Activated naive CD4-positive, alpha-beta T cell treated with anti-CD3 and anti-CD28 coated beads, Interleukin-2, amount 50 U/mL, for 72 hours (primary cell): Measurements from ENCODE around the gene ZSCAN9. TPM values are rescaled to one million over a fixed set of nuclear protein-coding genes. Genes with fewer than 3 reads are reported as not detected.
A peak's percentile ranks its signal among the peaks of the same experiment; 100 is the strongest.

Experiments used
- ATAC-seq, 2 donors: fragments of 150-1000 bp; cut with Tn5 transposase; 2 replicates each; pipeline ENCODE4 v1.10.0; 2021; ENCODE audit warnings: mild to moderate bottlenecking in 2 of 2, moderate library complexity in 2 of 2
- DNase-seq, 2 donors: peaks; one replicate each; pipeline ENCODE4 v3.0.0; 2021 to 2022; ENCODE audit warnings: low spot score in 2 of 2
- H3K27ac Mint-ChIP-seq, 2 donors: one replicate each; pipeline ENCODE4 v1.8.0; 2022; ENCODE audit warnings: mild to moderate bottlenecking in 2 of 2, mixed read lengths in 2 of 2
- H3K36me3 Mint-ChIP-seq, 2 donors: one replicate each; pipeline ENCODE4 v1.8.0; 2022; ENCODE audit warnings: mixed read lengths in 2 of 2
- H3K9me3 Mint-ChIP-seq, 2 donors: one replicate each; pipeline ENCODE4 v1.8.0; 2022; ENCODE audit warnings: mixed read lengths in 2 of 2
- total RNA-seq, 2 donors: library from RNA; stranded (reverse); gene quantifications; one replicate each; pipeline ENCODE4 v1.2.3, GENCODE V29; 2022

The ZSCAN9 gene
- total RNA-seq: 1 to 10 TPM; 1.6 to 2.6 TPM

DNA sequence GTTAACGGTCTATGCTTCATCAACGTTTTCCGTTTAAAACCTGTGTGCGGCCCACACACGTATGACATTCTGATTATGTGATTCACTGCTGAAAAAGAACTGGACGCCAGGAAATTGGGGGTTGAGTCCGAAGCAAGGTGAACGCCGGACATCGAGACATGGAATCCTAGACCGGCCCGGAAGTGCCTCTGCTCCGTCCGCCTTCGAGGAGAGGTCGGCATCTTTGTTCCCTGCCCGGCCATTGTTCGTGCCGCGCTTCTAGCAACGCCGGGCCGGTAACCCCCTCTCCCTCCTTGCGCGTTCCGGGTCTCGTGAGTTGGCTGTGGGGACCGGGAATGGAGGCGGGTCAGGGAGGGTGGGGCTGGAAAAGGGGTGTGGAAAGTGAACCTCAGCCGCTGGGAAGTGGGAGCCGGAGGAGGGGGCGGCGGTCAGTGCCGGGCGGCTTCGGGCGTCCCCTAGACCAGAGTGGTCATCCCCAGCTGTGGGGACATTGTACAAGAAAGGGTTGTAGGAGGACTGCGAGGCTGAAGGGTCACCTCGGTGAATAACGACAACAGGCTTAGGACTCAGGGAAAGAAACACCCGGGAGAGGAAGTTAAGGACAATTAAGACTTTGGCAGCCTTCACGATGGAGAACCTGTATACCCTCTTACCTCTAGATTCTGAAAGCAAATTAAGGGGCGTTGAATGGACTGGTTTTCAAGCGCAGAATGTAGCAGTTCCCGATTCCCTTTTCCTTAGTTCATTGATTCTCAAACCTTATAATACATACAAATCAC is at the start of gene ZSCAN9:
ZSCAN9 (plus strand) TSS at position 220 of the 779 bp plus-strand sequence. CDS start 1,810 bp downstream, outside the sequence.
- peaks cover 8 to 13% of the 10 kb centered on the region in 2 donors for H3K36me3 Mint-ChIP-seq
- DNase-seq: peak in 1 of 2 donors; percentile 44
- peak within 1 kb of the TSS in 1 of 2 donors; percentile 91 for H3K27ac Mint-ChIP-seq
- ATAC-seq: peak; percentile 73 to 74
- peaks cover 0 to 6% of the 10 kb centered on the region in 2 donors for H3K9me3 Mint-ChIP-seq

DNA sequence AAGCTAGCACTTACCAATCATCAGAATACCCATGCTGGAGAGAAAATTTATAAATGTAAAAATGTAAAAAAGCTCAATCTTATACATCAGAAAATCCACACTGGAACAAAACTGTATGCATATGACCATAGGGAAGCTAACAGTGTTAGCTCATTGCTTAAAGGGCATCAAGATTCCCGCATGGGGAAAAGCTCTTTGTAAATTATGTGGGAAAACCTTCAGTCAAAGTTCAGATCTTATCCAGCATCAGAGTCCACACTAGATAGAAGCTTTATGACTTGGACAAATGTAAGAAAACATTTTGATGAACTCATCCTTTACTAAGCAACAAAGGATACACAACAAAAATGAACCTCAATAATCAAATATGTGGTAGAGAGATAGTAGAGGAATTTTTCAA is 48.7 kb upstream of the ZSCAN9 start:
- H3K36me3 Mint-ChIP-seq: peaks cover 2 to 7% of the 10 kb centered on the region in 2 donors
- ATAC-seq (no peak), DNase-seq (no peak)
- H3K9me3 Mint-ChIP-seq: peaks cover 0 to 8% of the 10 kb centered on the region in 2 donors
- no peak overlapping the region for H3K27ac Mint-ChIP-seq

DNA sequence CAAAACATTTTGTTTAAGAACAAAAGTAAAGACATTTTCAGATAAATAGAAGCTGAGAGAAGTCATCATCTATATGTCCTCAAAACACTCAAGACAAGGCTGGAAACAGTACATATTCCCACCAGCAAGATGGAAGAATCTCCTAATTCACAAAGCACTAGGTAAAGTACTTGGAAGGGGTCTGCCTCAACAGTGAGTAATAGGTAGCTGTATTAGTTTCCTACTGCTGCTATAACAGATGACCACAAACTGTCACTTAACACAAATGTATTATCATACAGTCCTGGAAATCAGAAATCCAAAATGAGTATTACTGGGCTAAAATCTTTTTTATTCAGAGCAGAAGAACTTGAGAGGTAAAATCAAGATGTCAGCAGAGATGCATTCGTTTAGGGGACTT is 42.8 kb upstream of the ZSCAN9 start:
- DNase-seq (no peak), ATAC-seq (no peak)
- H3K9me3 Mint-ChIP-seq: peaks cover 11 to 21% of the 10 kb centered on the region in 2 donors
- peaks cover 4 to 6% of the 10 kb centered on the region in 2 donors for H3K36me3 Mint-ChIP-seq
- no peak overlapping the region for H3K27ac Mint-ChIP-seq

DNA sequence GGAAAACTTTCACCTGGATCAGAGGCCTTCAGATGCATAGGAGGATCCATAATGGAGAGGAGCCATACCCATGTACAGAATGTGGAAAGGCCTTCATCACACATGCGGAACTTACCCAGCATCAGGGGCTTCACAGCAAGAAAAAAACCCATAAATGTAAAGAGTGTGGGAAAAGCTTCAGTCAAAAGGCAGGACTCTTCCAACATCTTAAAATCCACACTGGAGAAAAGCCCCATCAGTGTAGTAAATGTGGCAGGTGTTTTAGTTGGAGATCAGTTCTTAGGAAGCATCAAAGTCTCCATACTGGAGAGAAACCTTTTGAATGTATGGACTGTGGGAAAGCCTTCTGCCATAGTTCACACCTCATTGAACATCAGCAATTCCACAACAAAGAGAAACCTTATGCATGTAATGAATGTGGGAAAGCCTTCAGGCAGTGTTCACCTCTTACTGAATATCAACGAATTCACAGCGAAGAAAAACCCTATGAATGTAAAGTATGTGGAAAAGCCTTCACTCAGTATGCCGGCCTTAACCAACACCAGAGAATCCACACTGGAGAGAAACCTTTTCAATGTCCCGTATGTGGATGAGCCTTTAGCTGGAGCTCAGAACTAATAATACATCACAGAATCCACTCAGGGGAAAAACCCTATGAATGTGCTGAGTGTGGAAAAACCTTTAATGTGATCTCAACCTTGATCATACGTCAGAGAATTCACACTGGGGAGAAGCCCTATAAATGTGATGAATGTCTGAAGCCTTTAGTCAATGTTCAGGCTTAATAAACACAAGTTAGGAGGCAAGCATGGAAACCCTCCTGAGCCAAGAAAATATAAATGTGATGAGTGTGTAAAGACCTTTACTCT is 36.7 kb upstream of the ZSCAN9 start:
- no peak for ATAC-seq
- peaks cover 32 to 33% of the 10 kb centered on the region in 2 donors for H3K9me3 Mint-ChIP-seq
- H3K27ac Mint-ChIP-seq: no peak overlapping the region
- H3K36me3 Mint-ChIP-seq: peaks cover 32 to 34% of the 10 kb centered on the region in 2 donors
- DNase-seq: no peak

DNA sequence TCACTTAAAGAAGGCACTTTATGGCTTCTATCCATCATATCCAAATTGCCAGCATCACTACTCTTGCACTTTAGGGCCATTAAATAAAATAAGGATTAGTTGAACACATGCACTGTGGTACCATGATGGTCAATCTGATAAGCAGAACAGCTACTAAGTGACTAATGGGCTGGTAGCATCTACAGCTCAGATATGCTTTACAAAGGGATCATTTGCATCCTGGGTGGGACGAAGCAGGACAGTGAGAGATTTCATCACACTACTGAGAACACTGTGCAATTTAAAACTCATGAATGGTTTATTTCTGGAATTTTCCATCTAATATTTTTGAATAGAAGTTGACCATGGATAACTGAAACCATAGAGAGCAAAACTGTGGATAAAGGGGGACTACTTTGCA is 25.1 kb upstream of the ZSCAN9 start:
- Mint-ChIP-seq H3K27ac (no peak overlapping the region), H3K36me3 (peaks cover 29 to 30% of the 10 kb centered on the region in 2 donors), H3K9me3 (peaks cover 25 to 26% of the 10 kb centered on the region in 2 donors)
- ATAC-seq (no peak), DNase-seq (no peak)

DNA sequence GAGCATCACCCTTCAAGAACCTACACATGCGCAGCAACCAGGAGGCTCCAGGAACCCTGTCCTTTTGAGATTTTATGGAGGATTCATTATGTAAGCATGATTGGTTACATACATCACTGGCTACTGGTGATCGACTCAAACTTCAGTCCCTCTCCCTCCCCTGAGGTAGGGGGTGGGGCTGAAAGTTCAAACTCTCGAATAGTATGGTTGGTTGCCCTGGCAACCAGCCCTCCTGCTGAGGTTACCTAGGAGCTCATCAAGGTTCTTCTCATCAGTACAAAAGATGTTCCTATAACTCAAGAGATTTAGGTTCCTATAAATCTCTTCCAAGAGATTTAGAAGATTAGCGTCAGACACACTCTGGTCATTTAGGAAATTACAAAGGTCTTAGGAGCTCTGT is 21.9 kb upstream of the ZSCAN9 start:
- no peak overlapping the region for H3K27ac Mint-ChIP-seq
- ATAC-seq (no peak), DNase-seq (no peak)
- H3K9me3 Mint-ChIP-seq: peaks cover 9 to 16% of the 10 kb centered on the region in 2 donors
- H3K36me3 Mint-ChIP-seq: peaks cover 15 to 29% of the 10 kb centered on the region in 2 donors

DNA sequence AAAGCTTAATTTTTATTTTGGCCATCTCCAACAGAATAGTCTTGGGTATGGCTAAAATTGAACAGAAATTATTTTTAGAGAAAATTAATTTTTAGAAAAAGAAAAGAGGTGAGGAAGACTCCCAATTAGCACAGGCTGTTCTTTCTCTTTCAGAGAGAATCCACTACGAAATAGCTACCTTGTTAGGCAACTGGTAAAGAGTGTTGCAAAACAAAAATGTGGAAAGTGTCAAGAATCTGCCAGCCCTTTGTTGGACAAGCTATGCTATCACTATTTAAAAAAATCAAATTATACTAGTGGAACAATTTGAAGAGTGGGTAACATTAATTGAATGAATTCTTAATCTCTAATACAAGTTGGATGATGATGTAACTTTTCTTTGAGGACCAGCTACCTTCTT is 19.2 kb upstream of the ZSCAN9 start:
- Mint-ChIP-seq H3K36me3 (peaks cover 7 to 28% of the 10 kb centered on the region in 2 donors), H3K9me3 (peaks cover 6 to 9% of the 10 kb centered on the region in 2 donors), H3K27ac (no peak overlapping the region)
- no peak for DNase-seq
- ATAC-seq: no peak

DNA sequence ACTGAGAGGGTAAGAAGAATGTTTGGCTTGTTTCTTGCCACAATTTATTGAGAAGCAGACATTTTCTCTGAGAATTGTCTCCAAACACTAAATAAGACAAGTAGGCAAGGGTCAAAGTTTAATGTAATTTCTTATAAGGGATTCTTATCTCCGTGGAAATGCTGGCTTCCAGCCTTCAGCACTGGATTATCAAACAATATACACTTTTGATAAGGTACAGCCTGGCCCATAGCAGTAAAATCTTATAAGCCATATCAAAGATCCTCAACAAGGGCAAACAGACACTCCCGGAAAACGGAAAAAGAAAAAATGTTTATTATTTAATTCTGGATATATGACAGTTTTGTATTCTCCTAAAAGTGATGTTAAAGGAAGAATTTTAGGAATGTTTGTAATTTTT is 18.5 kb upstream of the ZSCAN9 start:
- no peak overlapping the region for H3K27ac Mint-ChIP-seq
- H3K9me3 Mint-ChIP-seq: peaks cover 6 to 9% of the 10 kb centered on the region in 2 donors
- no peak for DNase-seq

DNA sequence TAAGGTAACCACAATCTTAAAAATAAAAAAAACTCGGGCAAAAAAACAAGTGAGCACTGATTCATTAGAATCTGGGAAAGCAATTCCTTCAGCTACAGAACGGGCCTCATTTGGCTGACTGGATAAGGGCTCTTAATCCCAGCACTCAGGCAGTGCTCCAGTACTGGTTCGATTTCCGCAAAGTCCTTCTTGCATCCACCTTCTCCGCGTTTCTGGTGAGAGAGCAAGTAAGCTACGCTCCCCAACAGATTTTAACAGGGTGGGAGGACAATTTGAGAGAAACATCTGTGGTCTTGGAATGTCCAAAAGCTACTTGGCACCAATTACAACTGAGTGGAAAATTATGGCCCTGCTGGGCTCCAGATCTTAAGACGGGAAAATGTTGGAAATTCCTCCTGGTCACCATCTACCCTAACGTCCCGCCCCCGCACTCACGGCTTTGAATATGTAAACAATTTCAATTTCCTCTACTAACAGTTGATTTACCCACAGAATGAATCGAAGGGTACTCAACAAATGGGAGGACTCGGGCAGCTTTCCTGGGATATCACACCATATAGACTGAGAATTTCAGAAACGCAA is 18.1 kb upstream of the ZSCAN9 start:
- DNase-seq (no peak), ATAC-seq (no peak)

More for the DNA sequence above, 18.5 kb upstream of the ZSCAN9 start:
- H3K36me3 Mint-ChIP-seq: peaks cover 7 to 28% of the 10 kb centered on the region in 2 donors
- ATAC-seq: no peak

DNA sequence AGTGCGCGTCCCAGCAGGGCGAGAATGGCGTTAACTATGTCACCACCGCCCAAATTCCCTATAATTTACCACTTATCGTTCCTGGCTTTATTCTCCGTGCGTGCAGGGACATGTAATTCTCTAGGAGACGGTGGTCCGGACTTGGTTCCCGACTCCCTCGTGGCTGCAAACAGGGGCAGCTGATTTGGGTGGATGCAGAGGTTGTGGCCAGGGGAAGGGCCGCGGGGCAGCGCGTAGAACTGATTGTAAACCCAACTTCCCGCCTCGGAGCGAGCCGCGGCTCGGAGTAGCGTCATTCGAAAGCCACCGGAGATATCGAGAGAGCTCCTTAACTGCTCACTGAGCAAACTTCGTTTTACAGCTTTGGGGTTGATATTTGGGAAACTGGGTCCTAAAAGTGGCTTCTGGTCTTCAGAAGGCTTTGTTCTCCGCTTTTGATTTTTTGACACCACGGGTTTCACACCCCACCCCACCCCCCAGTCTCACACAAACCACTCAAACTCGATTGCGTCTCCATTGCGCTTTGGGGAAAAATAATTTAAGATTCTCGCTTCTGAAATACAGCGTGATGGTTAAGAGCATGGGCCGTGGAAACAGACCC is 17.5 kb upstream of the ZSCAN9 start:
- peaks cover 6 to 9% of the 10 kb centered on the region in 2 donors for H3K9me3 Mint-ChIP-seq
- ATAC-seq: peak; percentile 75 to 77
- DNase-seq: peak in 1 of 2 donors; percentile 42
- H3K36me3 Mint-ChIP-seq: peaks cover 7 to 38% of the 10 kb centered on the region in 2 donors
- no peak overlapping the region for H3K27ac Mint-ChIP-seq

More for the DNA sequence above, 18.1 kb upstream of the ZSCAN9 start:
- H3K27ac Mint-ChIP-seq: no peak overlapping the region
- H3K36me3 Mint-ChIP-seq: peaks cover 7 to 33% of the 10 kb centered on the region in 2 donors
- H3K9me3 Mint-ChIP-seq: peaks cover 6 to 9% of the 10 kb centered on the region in 2 donors

DNA sequence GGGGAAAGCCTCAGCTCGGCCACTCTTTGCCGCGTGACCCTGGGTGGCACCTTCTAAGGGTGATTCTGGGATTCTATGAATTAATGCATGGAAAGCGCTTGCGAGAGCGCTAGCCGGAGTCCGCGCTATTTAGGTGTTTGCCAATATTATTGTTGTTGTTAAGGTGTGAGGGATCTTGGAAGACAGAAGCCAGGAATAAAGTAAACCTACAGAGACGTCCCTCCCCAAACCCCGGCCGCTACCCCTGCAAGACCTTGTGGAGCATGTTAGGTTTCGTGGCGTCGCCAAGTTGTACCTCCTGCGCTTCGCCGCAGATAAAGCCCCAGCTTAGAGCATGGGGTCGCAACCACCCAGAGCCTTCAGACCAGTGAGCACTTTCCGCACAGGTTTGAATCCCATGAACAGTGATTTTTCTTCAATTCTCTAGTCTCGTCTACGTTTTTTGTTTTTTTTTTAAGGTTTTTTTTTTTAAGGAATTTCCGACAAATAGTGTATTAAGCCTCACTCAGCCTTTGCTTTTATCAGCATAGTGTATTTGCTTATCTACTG is 16.9 kb upstream of the ZSCAN9 start:
- no peak for DNase-seq
- ATAC-seq: peak in 1 of 2 donors; percentile 2
- H3K9me3 Mint-ChIP-seq: peaks cover 6 to 9% of the 10 kb centered on the region in 2 donors
- H3K36me3 Mint-ChIP-seq: peaks cover 7 to 38% of the 10 kb centered on the region in 2 donors
- H3K27ac Mint-ChIP-seq: no peak overlapping the region

DNA sequence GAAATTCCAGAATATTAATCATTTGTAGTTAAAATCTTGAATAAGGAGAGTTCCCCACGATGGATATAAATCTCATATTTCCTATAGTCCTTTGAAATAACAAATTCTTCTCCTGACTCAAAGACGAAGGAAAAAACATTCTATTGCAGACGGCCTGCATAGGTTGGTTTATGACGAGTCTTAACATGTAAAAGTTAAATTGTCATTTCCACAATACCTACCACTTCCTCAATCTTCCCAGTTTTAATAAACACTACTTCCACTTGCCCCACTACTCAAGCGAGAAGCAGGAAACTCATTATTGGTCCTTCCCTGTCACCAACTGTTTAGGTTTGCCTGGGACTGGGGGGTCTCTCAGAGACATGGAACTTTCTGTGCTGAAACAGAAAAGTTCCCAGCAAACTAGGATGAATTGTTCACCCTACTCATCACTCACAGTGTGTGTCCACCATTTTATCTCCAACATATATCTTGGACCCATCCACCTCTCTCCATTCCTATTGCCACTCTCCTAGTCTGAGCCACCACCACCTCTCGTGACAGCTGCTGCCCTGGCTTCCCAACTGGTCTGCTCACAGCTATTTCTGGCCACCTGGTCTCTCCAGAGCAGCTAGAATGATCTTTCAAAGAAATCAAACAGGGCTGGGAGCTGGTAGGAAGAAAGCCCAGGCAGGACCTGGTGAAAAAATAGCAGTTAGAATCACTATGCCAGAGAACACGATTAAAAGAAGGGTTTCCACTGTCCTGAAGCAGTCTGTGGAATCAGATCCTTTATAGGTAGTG is 15.1 kb upstream of the ZSCAN9 start:
- DNase-seq: no peak
- H3K36me3 Mint-ChIP-seq: peaks cover 7 to 35% of the 10 kb centered on the region in 2 donors

DNA sequence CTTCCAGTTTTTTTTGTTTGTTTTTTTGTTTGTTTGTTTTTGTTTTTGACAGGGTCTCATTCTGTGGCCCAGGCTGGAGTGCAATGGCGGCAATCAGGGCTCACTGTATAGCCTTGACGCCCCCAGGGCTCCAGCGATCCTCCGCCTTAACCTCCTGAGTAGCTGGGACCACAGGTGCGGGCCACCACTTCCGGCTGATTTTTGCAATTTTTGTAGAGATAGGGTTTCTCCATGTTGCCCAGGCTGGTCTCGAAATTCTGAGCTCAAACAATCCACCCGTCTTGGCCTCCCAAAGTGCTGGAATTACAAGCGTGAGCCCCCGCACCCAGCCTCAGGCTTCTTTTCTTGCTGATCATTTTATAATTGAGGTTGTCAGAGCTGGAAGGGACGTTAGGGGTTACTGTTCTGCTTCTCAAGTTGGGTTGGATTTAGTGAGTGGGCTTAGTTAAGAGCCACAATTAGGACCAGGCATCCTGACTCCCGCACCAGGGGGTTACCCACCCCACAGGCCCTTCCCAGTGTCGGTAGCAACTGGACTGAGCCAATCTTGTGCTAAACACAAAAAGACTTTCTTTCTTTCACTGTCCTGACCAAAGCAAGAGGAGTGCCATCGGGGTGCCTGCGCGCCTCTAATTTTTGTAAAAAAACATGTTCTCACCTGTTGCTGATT is 13.1 kb upstream of the ZSCAN9 start:
- peaks cover 7 to 32% of the 10 kb centered on the region in 2 donors for H3K36me3 Mint-ChIP-seq
- DNase-seq: no peak
- peak; percentile 23 to 27 for ATAC-seq
- peak overlapping the region in 1 of 2 donors; percentile 59 for H3K27ac Mint-ChIP-seq
- peaks cover 0 to 6% of the 10 kb centered on the region in 2 donors for H3K9me3 Mint-ChIP-seq

More for the DNA sequence above, 15.1 kb upstream of the ZSCAN9 start:
- no peak for ATAC-seq
- Mint-ChIP-seq H3K9me3 (peaks cover 6 to 7% of the 10 kb centered on the region in 2 donors), H3K27ac (no peak overlapping the region)

DNA sequence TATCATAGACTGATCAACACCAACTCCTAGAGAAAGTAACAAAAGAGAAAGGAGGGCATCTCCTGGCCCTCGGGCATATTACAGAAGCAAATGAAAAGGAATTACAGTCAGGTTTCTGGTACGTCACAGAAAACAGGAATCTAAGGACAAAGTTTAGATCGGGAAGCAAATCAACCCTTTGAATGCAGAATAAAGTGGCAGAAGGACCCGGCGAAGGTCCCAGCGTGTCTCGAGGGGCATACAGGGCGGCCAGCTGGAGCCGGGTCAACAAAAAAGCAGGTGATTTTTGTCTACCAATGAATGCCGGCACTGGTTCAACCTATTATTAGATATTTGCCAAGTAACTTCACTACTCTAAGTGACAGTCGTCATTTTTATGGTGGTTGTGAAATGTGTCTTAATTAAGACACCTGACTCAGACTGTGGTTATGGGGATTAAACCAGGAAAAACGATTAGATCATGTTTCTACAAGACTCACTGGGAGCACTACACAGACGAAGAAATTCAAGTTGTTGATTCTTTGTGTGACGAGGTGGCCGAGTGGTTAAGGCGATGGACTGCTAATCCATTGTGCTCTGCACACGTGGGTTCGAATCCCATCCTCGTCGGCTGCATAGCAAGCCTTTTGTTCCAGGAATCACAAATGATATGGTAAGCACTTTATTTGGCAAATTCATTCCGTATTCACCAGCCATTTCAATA is 12.4 kb upstream of the ZSCAN9 start:
- peaks cover 0 to 27% of the 10 kb centered on the region in 2 donors for H3K36me3 Mint-ChIP-seq
- peak; percentile 61 to 63 for DNase-seq
- H3K9me3 Mint-ChIP-seq: peaks cover 0 to 6% of the 10 kb centered on the region in 2 donors
- ATAC-seq: peak; percentile 80 to 82
- peak overlapping the region; percentile 59 to 63 for H3K27ac Mint-ChIP-seq
